ENCODE measurements around the gene MAX.

MAX gene, protein sequence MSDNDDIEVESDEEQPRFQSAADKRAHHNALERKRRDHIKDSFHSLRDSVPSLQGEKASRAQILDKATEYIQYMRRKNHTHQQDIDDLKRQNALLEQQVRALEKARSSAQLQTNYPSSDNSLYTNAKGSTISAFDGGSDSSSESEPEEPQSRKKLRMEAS

DNA sequence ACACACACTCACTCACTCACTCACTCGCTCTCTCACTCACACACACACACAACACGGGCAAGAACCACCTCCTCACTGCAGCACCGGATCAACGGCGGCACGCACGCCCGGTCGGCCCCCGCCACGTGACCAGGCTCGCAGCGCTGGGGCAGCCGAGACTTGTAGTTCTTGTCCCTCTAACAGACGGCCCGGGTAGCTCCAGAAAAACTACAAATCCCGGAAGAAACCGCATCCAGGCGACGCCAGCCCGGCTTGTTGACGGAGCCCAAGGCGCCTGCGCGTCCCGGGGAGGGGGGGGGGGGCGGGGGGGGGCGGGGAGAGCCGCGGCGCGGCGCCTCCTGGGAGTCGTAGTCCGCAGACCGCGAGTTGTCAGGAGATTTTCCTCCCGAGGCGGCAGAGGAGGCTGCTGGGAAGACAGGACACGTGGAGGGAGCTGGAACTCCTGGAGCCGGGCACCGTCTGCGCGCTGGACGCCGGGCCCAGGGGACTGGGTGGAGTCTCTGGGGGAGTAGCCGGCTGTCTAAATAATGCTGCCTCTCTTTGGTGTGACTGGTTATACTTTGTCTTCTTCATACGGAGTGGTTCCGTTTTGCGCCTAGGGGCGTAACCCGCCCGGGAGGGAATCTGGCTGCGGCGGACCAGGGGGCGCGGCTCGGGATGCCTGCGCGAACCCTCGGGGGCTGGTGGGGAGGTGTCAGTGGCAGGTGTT is at the start of gene MAX:
Gene MAX, minus strand, starts transcription at position 77 of the 709 bp plus-strand sequence. CDS start 178 bp downstream, outside the sequence.
- DNase-seq = peak; percentile 98

DNA sequence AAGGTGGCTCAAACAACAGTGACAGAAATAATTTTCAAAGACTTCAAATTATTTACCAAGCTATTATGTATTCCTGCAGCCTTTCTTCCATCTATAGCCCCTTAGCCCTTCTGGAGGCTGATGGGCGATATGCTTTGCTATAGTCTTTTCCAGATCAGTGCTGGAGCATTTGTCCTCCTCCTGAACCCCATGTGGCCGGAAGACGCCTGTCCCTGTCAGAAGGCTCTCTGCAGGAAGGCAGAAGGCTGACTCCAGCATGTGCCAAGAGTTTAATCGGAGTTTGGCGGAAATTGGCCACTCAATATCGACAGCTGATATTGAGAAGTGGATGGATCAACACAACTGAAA is 49.3 kb upstream of the MAX start:
- no peak for DNase-seq

DNA sequence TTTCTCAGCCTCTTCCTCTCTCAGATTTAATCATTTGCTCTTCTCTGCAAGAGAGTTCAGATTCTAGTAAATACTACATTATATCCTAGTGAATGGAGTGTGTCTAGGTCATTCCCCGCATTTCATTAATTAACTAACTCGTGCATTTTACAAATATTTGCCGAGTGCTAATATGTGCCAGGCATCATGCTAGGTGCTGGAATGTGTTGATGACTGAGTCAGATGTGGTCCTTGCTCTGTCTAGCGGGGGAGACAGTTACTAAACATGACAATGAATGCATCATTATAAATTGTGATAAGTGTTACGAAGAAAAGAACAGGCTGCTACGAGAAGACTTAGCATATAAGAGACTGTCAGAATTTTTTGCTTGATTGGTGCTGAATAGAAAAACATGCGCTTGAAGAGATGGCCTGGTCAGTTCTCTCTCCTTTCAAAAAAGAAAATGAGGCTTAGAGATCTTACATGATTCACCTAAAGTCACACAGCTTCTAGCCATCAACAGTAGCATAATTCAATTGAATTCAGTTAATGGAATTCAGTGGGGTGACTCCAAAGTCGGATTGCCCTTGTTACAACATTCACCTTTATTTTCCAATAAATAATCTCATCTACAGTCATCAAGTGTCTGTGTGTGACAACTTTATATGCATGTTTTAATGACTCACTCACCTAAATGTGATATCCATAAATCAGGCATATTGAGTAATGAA is 48.7 kb upstream of the MAX start:
- no peak for DNase-seq

DNA sequence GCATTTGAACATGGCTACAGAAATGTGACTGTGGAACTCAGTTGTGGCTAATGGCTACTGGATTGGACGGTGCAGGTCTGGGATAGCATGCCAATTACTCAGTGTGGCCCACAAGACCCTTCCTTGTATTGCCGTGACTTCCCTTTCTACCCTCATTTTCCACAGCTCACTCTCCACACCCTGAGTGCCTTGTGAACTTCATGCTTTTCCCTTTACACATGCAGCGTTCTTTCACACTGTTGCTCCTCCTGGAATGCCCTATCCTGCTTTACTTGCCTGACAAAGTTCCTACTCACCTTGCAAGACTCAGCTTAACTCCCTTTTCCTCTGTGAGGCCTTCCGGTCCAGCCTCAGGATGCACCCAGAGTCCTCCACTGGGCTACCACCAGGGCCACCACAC is 46.8 kb upstream of the MAX start:
- DNase-seq = no peak

DNA sequence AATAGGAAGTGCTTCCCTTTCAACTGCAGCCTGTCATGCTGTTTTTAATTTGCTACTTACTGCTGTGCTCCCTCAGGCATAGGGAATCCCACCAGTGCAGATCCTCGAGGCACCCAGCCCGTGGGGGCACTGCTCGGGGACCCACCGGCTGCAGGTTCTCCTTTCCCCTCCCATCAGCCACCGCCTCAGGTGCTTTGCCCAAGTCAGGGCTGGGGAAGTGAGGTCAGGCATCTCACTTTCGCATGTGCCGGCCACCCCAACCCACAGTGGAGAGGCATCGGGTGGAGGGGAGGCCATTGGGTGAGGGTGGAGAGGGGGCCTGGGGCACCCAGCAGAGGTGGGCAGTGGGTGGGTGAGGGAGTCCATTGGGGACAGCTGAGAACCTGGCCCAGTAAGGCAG is 41.9 kb upstream of the MAX start:
- DNase-seq = no peak

DNA sequence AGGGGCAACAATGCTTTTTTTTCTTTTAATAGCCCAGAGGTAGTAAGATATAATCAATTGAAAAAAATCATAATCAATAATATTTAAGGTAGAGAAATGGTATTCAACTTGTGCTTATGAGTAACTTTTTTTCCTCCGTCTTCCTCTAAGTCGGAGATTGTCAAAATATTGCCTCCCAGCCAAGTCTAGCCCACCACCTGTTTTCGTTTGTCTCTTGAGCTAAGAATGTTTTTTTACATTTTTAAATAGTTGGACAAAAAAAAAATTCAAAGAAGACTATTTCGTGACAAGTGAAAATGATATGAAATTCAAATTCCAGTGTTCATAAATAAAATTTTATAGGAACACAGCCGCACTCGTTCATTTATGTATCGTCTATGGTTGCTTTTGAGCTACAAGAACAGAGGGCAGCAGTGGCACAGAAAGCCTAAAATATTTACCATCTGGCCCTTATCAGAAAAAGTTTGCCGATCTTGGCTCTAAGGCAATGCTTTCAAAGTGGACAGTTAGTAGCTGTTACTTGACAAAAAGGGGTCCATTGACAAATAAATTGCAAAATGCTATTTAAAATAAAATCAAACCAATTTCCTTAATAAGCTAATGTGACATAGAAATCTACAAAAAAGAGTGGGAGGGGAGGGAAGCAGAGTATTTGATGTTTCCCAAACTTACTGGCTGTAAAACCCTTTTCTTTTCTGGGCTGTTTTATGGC is 40.8 kb upstream of the MAX start:
- no peak for DNase-seq

DNA sequence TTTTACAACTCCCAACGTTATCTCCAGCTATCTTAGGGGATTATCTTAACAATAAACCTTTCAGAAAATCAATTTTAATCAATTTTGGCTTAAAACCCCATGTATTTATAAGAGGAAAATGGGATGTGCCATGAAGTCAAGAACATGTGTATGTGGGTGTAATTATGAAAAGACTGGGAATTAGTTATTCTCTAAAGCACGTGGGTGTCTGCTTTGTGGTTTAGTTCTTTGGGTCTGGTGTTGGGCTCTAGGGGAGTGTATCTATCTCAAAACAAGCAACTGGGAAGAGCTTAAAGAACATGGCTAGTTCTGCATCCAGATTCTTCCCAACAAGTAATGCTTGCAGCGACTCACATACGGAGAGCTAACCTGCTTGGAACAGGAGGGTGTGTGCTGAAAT is 40.1 kb upstream of the MAX start:
- no peak for DNase-seq

DNA sequence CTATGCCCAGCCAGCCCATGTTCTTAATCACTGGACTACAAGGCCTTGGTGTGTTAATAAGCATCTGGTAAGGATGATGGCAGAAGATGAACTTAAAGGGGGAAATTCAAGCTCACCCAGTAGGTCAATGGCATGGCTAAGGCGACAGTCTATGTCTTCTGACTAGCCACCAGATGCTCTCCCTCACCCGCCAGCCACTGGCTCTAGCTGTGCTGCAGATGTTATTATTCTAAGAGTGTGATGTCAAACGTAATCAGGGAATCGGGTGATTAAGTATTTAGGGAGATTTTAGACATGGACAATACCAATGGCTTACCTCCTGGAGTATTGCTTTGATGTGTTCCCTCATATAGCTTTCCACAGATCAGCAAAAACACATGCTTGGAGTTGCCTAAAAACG is 39.2 kb upstream of the MAX start:
- no peak for DNase-seq

DNA sequence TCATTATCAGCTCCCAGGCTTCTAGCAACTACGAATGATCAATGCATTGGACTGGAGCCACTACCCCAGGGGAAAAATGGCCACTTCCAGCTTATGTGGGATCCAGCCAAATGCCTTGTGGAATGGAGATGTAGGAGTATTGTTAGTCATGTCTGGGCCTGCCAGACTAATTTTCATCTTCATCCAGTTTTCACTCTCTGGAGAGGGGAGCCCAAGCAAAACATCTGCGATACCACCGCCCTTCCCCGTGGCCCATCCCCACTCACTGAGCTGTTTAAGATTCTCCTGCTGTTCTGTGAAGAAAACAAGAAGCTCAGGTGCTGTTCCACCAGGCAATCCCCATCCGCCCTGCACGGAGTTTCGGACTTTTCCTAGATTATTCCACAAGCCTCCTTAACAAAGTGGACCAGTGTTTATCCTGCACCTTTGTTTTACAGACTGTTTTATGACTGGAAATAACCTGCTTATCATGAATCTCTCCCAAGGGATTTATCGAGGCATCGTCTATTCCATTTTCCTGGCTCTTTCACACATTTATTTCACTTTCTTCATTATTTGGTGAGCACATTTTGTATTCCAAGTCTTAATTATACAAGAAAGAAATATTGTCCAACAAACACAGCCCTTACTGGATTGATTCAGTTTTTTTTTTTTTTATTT is 35.5 kb upstream of the MAX start:
- no peak for DNase-seq

DNA sequence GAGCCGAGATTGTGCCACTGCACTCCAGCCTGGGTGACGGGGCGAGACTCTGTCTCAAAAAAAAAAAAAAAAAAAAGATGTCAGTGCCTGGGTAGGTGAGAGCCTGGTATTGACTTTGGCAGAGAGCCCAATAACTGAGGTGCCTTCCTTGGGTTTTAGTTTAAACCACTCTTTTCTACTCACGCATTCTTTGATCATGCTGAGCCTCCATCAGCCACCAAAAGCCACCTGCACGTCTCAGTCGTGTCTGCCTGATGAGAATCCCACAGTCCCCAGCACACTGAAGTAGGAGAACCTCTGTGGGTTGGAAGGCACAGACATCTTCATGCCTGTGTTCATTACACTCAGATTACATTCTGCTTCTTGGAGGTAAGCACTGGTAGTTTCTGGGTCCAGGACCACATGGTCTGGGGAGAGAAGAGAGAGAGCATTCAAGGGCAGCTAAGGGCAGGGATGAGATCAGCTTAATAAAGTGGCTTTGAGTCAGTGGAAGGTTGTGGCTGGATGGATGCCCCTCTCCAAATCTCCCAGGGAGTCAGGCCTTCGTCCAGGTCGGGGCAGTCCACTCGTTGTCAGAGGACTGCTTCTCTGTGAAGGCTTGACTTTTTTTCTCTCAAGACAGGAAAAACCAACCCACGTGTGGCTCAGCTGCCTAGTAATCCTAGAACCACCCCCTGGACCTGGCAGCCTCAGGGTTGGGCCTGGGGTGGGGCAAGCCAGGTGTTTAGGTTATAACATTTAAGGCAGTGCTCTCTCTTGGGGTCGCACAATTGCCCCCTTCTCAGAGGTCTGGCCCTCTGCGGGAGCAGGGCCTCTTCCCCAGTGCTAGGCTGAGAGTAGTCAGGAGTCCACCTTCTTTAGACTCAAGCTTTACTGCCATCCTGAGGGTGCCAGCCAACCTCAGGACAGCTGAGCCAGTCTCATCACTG is 32.6 kb upstream of the MAX start:
- DNase-seq = no peak

DNA sequence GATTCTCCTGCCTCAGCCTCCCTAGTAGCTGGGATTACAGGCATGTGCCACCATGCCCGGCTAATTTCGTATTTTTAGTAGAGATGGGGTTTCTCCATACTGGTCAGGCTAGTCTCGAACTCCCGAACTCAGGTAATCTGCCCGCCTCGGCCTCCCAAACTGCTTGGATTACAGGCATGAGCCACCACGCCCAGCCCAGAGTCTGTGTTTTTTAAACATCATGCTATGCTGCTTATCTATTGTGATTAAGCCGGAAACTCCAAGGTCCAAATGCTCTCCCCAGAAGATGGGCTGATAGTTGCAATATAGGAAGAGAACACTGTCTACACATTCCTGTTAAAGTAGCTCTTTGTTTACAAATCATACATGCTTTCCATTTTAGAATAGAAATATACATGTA is 30.5 kb upstream of the MAX start:
- DNase-seq = no peak

DNA sequence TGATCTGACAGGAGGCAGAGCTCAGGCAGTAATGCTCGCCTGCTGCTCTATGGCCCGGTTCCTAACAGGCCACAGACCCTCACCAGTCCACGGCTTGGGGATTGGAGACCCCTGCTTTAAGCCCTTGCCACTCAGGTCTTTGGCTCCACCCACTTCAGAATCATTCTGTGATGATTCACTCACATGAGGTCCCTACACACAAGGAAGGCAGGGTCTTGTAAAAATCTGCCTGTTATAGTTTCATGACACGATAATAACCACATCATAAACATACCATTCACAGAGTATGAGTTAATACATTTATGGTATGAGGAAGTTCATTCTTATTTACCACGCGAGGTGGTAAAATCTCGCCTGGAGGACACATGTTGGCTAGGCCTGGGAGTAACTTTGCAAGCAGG is 29.0 kb upstream of the MAX start:
- DNase-seq = no peak

DNA sequence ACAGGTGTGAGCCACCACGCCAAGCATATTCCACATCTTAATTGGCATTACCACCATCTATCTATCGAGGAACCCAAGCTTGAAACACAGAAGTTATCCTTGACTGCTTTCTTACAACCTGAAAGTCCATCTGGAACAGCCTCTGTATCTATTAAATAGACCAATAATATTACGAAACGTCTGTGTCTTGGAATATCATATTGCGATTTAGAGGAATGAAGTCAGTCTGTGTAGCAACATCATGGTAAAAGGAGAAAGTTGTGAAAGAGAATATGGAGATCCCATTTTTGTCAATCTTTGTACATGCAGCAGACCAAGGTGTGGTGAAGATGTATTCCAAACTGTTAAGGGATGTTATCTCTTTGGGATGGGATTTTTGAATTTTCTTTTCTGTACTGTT is 25.8 kb upstream of the MAX start:
- no peak for DNase-seq

DNA sequence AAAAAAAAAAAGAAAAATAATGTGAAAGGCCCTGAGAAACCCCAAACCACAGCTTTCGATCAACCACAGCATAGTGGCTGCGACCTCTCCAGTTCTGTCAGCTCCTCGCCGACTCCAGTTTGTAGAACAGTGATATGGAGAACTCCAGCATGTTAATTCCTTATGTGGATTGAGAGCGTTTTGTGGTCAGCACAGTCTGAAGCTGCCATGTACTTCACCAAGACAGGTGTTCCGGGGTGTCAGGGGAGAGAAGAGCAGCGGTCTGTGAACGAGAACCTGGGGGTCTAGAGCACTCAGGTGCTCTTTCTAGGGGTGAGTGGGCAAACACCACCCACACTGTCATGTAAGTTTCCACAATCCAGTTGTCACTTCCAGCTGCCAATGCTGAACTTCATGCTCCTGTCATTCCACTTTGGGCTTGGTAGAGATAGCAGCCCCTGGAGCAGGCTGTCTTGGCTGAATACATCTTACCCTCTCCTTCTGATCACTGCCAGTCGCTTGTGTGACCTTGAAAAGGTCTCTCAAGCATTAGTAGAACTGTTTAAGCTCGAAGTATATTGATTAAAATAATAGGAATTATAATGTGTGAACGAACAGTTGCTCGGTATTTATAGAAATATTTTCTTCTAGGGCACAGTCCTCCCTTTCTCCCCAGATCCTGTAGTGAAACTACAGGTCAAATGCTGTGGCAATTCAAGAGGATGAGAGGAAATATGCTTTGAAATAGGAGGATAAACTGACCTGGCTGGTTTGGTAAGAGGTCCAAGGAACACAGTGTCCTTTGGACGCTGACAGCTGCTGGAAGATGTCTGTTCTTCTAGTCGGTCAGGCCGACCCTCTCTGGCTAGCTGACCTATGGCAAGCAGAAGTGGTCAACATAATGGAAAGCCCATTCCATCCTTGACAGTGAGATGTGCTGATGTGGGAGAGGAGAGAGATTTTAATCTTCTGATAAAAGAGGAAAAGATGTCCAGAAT is 15.7 kb upstream of the MAX start:
- no peak for DNase-seq

DNA sequence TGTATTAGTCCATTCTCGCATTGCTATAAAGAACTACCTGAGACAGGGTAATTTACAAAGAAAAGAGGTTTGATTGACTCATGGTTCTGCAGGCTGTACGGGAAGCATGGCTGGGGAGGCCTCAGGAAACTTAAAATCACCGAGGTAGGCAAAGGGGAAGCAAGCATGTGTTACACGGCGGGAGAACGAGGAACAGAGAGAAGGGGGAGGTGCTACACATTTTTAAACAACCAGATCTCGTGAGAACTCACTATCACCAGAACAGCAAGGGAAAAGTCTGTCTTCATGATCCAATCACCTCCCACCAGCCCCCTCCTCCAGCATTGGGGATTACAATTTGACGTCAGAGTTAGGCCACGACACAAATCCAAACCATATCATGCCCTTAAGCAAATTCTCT is 13.3 kb upstream of the MAX start:
- DNase-seq = no peak

DNA sequence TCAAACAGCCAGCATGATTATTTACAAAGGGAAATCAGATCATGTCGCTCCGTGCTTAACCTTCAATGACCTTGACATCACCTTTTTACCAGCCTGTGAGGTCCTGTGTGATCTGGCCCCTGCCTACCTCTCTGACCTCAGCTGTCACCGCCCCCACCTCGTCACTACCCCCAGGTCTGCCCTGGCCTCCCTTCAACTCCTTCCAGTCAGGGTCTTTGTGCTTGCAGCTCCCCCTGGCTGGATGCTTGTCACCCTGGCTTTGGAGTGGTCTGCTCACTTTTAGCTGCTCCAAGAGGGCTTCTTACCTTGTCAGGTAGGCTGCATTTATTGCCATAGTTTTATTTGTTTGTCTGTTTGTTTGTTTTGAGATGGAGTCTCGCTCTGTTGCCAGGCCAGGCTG is 8.2 kb upstream of the MAX start:
- DNase-seq = no peak

DNA sequence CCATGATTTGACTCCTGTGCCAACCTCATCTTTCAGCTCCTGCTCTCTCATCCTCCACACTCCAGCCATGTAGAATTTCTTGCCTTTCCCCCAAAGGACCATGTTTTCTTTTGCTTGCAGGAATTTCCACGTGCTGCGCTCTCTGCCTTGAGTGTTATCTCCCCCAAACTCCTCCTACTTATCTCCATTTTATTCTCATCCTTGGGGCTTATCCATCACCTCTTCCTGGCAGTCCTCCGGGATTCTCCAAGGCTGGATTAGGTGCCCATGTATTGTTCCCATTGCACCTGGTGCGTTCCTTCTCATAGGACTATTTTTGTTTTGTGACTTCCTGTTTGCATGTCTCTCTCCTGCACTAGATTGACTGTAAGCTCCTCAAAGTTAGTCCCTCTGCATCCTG is 7.0 kb upstream of the MAX start:
- no peak for DNase-seq

DNA sequence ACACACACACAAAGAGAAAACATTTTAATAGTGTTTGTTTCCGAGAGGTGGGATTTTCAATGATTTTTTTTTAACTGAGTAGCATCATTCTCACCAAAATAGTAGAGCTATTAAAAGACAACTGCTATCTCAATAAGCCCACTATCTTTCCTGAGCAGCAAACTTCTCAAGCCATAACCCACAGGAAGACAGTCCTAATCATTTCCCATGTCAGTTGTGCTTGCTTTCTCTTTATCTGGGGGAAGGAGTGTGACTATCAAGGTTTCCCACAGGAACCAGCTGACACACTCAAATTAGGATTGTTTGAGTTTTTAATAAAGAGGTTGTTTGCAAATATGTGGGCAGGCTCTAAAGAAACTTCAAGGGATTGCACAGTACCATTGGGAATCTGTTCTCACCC is 4.9 kb upstream of the MAX start:
- DNase-seq = no peak

DNA sequence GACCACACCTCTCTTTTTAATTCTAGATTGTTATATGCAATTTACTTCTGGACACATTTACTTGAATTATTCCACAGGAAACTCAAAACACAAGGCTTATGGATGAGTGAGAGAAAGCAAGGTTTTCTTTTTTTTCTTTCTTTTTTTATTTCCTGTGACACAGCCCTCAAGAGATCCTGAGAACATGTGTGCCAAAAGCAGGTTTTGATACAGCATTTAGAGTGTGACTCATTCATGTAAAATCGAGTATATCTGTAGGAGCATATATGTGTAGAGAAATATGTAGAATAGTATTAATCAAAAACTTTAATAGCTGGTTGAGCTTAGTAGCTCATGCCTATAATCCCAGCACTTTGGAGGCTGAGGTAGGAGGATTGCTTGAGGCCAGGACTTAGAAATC is 4.4 kb upstream of the MAX start:
- DNase-seq = no peak

DNA sequence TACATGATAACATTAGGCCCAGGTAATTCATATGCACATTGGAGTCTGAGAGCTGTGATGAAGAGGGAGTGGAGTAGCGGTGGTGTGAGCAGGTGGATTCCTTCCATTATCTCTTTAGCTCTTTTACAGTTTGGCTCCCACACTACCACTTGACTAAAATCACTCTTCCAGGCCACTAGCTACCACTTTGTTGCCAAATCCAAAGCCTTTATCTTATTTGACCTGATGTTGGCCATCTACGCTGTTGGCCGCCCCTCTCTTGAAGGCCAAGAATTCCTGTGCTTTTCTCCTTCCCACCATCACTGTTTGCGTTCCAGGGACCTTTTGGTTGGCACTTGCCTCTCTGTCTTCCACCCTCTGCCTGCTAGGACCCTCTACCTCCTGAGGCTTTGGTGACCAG is 4.0 kb upstream of the MAX start:
- DNase-seq = no peak

DNA sequence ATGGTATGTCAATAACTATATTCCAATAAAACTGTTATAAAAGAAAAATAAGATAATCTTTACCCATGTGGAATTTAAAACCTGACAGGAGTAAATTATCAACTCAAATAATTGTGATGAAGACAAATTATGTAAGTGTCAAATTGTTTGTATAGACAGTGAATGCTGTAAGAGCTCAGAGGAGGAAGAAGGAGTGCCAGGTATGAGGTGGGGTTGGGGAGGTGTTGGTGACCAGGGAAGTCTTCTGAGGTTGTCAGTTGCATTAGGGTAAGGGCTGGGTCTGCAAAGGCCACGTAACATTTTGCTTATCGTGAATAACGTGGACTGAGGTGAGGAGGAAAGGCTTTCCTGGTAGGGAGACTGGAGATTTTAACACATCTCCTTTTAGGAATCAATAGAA is 2.5 kb upstream of the MAX start:
- no peak for DNase-seq
